K562 (cell line): ENCODE data around the gene ZFYVE28. TPM values are rescaled to one million over a fixed set of nuclear protein-coding genes. Genes with fewer than 3 reads are reported as not detected.

Experiments
- BMI1 ChIP-seq: fragments of 150-350 bp; IDR thresholded peaks from 2 replicates; pipeline ENCODE4 v1.6.1; 2014; ENCODE audit warnings: low read length
- CBFA2T3 ChIP-seq: fragments of 450-650 bp; IDR thresholded peaks from 2 replicates; pipeline ENCODE4 v1.6.1; 2017
- CTBP1 ChIP-seq: fragments of 450-650 bp; IDR thresholded peaks from 2 replicates; pipeline ENCODE4 v1.6.1; 2016; ENCODE audit warnings: borderline replicate concordance
- JUNB ChIP-seq: fragments of 450-650 bp; formaldehyde crosslinking; conservative IDR thresholded peaks from 2 replicates; pipeline ENCODE4 v1.4.0; 2020; ENCODE audit warnings: mild to moderate bottlenecking
- MAFG ChIP-seq: fragments of 450-650 bp; conservative IDR thresholded peaks from 2 replicates; pipeline ENCODE4 v1.6.1; 2016; ENCODE audit warnings: missing genetic modification characterization, missing compliant biosample characterization
- MEF2D ChIP-seq: conservative IDR thresholded peaks from 2 replicates; pipeline ENCODE4 v1.6.1; 2016; ENCODE audit warnings: low read depth, missing genetic modification characterization, missing compliant biosample characterization
- NR2C2 ChIP-seq, 2 experiments: fragments of 200-800 bp in 1 of 2; sonication (Bioruptor generic) in 1 of 2; sonication (generic) in 1 of 2; formaldehyde crosslinking in 1 of 2; IDR thresholded peaks; 2 replicates each; pipeline versions ENCODE4 v1.6.1 to v1.8.0; 2016 to 2022; ENCODE audit warnings: mild to moderate bottlenecking in 1 of 2, missing compliant biosample characterization in 1 of 2, missing genetic modification characterization in 1 of 2, missing genetic modification reagents in 1 of 2
- PHF8 ChIP-seq: fragments of 200-600 bp; sonication (generic); IDR thresholded peaks from 2 replicates; pipeline ENCODE4 v1.6.1; 2012; ENCODE audit warnings: mixed run types, mild to moderate bottlenecking, inconsistent platforms, low read length, moderate library complexity, borderline replicate concordance
- POLR2B ChIP-seq: fragments of 450-650 bp; IDR thresholded peaks from 2 replicates; pipeline ENCODE4 v1.6.1; 2018; ENCODE audit warnings: low read depth; ENCODE audit not compliant: partially characterized antibody
- RBM17 ChIP-seq: fragments of 200-400 bp; formaldehyde crosslinking; IDR thresholded peaks from 2 replicates; pipeline ENCODE4 v1.6.1; 2017; ENCODE audit warnings: low read depth, mild to moderate bottlenecking, low read length, borderline replicate concordance
- RCOR1 ChIP-seq, 2 experiments: IDR thresholded peaks; 2 replicates each; pipeline ENCODE4 v1.6.1; 2012; ENCODE audit warnings: low read depth in 2 of 2, low read length in 2 of 2, borderline replicate concordance in 1 of 2, improper control_type of control experiment in 1 of 2
- TAF15 ChIP-seq: fragments of 200-400 bp; formaldehyde crosslinking; IDR thresholded peaks from 2 replicates; pipeline ENCODE4 v1.6.1; 2017; ENCODE audit warnings: mild to moderate bottlenecking, low read depth, low read length, moderate library complexity
- TFE3 ChIP-seq: fragments of 450-650 bp; formaldehyde crosslinking; IDR thresholded peaks from 2 replicates; pipeline ENCODE4 v1.4.0; 2020; ENCODE audit warnings: mild to moderate bottlenecking, mixed read lengths
- THRB ChIP-seq: fragments of 450-650 bp; formaldehyde crosslinking; conservative IDR thresholded peaks from 2 replicates; pipeline ENCODE4 v1.4.0; 2022; ENCODE audit warnings: mild to moderate bottlenecking, missing genetic modification characterization
- ZFP91 ChIP-seq: sonication (generic); formaldehyde crosslinking; IDR thresholded peaks from 2 replicates; pipeline ENCODE4 v1.8.0; 2022; ENCODE audit warnings: mild to moderate bottlenecking, missing genetic modification reagents
- ZNF217 ChIP-seq: sonication (generic); formaldehyde crosslinking; IDR thresholded peaks from 2 replicates; pipeline ENCODE4 v1.8.0; 2022; ENCODE audit warnings: mild to moderate bottlenecking, missing genetic modification reagents
- ZNF77 ChIP-seq: fragments of 250-450 bp; sonication (Bioruptor Pico); IDR thresholded peaks from 2 replicates; pipeline ENCODE4 v1.5.0; 2020
- polyA plus RNA-seq, 8 experiments: library from polyadenylated mRNA; depleted of rRNA in 4 of 8; stranded (reverse) in 5 of 8; unstranded in 3 of 8; fragments of >200 nt; fragmentation: Nextera tagmentation in 2 of 8; fragmentation: Illumina TruSeq in 1 of 8; extraction: Ambion mirVana in 2 of 8; extraction: Trizol in 1 of 8; gene quantifications; 2 replicates each; pipeline versions ENCODE4 v1.2.1 to v1.2.3, GENCODE V29; 2011 to 2014; ENCODE audit warnings: inconsistent platforms in 1 of 8, missing spikeins in 1 of 8
- total RNA-seq, 7 experiments: library from RNA; depleted of rRNA in 6 of 7; stranded (reverse); fragments of >200 nt in 6 of 7; fragmentation: Illumina TruSeq in 2 of 7; extraction: Trizol in 2 of 7; gene quantifications; 2 replicates each; pipeline versions ENCODE4 v1.2.1 to v1.2.3, GENCODE V29; 2011 to 2021; ENCODE audit warnings: low replicate concordance in 1 of 7
- TF ChIP-seq, protein P1 (sequence below): fragments of 200-400 bp; formaldehyde crosslinking; IDR thresholded peaks from 2 replicates; pipeline ENCODE4 v1.6.1; 2017; ENCODE audit warnings: mild to moderate bottlenecking, low read depth, low read length, moderate library complexity

ZFYVE28 gene
- total and polyA plus RNA-seq, 9 of the 15 experiments (the other 6 are each of a cell fraction or from before 2014, with no cell fraction given) = 1.3 to 24.8 (median 8.9) TPM

DNA sequence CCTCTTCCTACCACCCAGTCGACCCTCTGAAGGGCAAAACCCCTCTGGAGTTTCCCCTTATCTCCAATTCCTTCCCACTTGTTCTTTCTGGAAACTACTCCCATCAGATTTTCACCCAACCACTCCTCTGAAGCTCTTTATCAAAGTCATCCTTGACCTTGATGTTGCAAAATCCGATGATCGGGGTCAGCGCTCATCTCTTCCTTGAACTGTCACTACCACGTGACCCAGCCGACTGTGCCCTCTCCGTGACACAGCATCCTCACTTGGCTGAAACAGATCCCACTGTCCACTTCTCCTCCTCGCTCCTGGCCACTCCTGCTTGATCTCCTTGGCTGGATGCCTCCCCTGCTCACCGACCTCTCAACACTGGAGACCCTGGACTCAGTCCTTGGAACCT, 1.4 kb upstream of the ZFYVE28 start (continued):
- TF ChIP-seq, protein P1, sequence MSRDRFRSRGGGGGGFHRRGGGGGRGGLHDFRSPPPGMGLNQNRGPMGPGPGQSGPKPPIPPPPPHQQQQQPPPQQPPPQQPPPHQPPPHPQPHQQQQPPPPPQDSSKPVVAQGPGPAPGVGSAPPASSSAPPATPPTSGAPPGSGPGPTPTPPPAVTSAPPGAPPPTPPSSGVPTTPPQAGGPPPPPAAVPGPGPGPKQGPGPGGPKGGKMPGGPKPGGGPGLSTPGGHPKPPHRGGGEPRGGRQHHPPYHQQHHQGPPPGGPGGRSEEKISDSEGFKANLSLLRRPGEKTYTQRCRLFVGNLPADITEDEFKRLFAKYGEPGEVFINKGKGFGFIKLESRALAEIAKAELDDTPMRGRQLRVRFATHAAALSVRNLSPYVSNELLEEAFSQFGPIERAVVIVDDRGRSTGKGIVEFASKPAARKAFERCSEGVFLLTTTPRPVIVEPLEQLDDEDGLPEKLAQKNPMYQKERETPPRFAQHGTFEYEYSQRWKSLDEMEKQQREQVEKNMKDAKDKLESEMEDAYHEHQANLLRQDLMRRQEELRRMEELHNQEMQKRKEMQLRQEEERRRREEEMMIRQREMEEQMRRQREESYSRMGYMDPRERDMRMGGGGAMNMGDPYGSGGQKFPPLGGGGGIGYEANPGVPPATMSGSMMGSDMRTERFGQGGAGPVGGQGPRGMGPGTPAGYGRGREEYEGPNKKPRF = no peak
- TF ChIP-seq MAFG (tag) (peak; percentile 77), POLR2B (no peak), BMI1 (no peak), THRB (CRISPR knock-in tag) (no peak), JUNB (no peak), ZFP91 (CRISPR knock-in tag) (no peak), RBM17 (no peak), MEF2D (tag) (0 out of 2 replicates have a peak, but pooled peaks have one; percentile 17), ZNF77 (no peak), PHF8 (no peak), TAF15 (no peak), CTBP1 (peak; percentile 88; the same call in 1 of the 2 replicates), RCOR1 (IDR thresholded peaks at IDR 0.05; ENCODE audit: borderline replicate concordance in 1 of 2, low read depth in 2 of 2, low read length in 2 of 2) (peak in 1 of 2 experiments; percentile 89; a peak in 2 of 4 replicates), CBFA2T3 (peak; percentile 15; the same call in 1 of the 2 replicates), NR2C2 (CRISPR knock-in tag; IDR thresholded peaks at IDR 0.05) (no peak), NR2C2 (tag; IDR thresholded peaks at IDR 0.05) (peak; percentile 87), ZNF217 (CRISPR knock-in tag) (no peak), TFE3 (peak; percentile 96)
